Measurements from ENCODE around the gene CDC42BPA.

CDC42BPA gene

GRCh38 chr1:227174164-227174563 lies 144.1 kb downstream of the CDC42BPA start:
- FAIRE-seq (no peak), DNase-seq (ENCODE audit: insufficient read length) (no peak)
- TF ChIP-seq TAF1 (IDR thresholded peaks at IDR 0.05; ENCODE audit: borderline replicate concordance, low read depth, low read length) (no peak), POLR2A (IDR thresholded peaks at IDR 0.05; ENCODE audit: low read depth, low read length) (no peak), POLR2AphosphoS5 (IDR thresholded peaks at IDR 0.05; ENCODE audit: low read depth, low read length) (no peak)

DNA sequence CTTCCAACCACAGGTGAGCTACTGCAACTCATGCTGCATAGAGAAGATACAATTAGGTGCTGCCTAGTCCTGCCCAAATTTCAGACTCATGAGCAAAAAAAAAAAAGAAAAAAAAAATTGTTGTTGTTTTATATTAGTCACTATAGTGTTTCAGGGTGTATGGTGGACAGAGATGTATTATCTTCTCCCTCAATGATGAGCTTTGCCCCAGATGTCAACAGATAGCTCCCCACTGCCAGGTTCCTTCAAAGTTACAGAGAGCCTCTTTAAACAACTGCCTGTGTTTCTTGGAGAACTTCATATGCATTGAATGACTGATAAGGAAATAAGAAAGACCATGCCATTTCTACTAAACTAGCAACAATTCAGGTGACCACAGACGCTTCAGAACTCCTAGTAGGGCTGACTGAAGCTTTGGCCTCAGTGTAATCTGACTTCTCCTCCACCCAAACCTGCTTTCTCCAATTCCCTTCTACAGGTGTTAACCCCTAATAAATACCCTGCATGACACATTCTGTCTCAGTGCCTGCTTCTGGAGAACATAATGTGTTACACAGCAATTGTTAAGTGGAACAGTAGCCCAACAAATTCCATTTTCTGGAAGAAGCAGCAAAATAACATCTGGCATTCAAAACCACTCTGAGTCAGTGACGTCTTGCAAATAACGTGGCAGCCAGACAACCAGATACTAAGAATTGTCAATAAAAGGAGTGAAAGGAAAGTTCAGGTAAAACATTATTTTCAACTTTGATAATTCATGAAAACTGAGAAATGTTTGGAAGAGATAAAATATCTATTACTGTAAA lies 147.7 kb downstream of the CDC42BPA start:
- no peak for FAIRE-seq
- no peak for TF ChIP-seq POLR2AphosphoS5 (IDR thresholded peaks at IDR 0.05; ENCODE audit: low read depth, low read length)
- TF ChIP-seq POLR2A (IDR thresholded peaks at IDR 0.05; ENCODE audit: low read depth, low read length), result no peak
- TF ChIP-seq TAF1 (IDR thresholded peaks at IDR 0.05; ENCODE audit: borderline replicate concordance, low read depth, low read length), result no peak
- DNase-seq (ENCODE audit: insufficient read length), result no peak

GRCh38 chr1:227169343-227169742 lies 148.9 kb downstream of the CDC42BPA start:
- DNase-seq (ENCODE audit: insufficient read length) (no peak), FAIRE-seq (no peak)
- TF ChIP-seq POLR2AphosphoS5 (IDR thresholded peaks at IDR 0.05; ENCODE audit: low read depth, low read length), result no peak

- no peak for DNase-seq (ENCODE audit: insufficient read length)
- TF ChIP-seq POLR2A (IDR thresholded peaks at IDR 0.05; ENCODE audit: low read depth, low read length) (no peak), POLR2AphosphoS5 (IDR thresholded peaks at IDR 0.05; ENCODE audit: low read depth, low read length) (no peak), TAF1 (IDR thresholded peaks at IDR 0.05; ENCODE audit: borderline replicate concordance, low read depth, low read length) (no peak)
- no peak for FAIRE-seq
Observed at GRCh38 chr1:227167276-227168101, 150.8 kb downstream of the CDC42BPA start.

DNA sequence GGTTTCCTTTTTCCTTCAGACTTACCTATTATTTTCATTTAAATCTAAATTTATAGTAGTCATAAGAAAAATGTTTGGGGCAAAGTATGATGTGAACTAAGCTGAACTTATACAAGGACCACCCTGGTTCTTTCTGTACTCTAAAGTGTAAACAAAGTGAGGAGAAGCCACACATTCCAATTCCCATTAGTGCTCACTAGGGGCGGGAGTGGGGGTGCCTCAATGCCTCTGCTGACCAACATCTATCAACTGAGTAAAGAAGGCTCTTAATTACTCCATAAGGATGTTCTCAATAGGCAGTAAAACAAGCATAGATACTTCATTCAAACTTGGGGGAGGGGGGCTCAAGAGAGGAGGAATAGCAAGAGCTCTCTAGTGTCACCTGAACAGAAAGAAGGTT lies 151.7 kb downstream of the CDC42BPA start:
- FAIRE-seq (no peak), DNase-seq (ENCODE audit: insufficient read length) (no peak)
- TF ChIP-seq POLR2A (IDR thresholded peaks at IDR 0.05; ENCODE audit: low read depth, low read length) (no peak), POLR2AphosphoS5 (IDR thresholded peaks at IDR 0.05; ENCODE audit: low read depth, low read length) (no peak)

DNA sequence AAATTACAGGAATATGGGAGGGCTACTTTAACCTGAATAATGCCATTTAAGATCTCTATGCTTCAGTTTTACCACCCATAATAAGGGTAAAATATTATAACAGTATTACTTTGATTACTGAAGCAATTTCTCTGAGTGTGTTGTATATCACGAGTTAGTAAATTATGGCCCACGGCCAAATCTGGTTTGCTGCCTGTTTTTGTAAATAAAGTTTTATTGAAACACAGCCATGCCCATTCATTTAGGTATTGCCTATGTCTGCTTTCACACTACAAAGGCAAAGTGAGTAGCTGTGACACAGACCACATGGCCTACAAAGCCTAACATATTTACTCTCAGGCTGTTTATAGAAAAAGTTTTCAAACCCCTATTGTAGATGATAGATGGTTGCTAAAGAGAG lies 156.8 kb downstream of the CDC42BPA start:
- no peak for FAIRE-seq
- DNase-seq (ENCODE audit: insufficient read length), result no peak
- no peak for TF ChIP-seq POLR2AphosphoS5 (IDR thresholded peaks at IDR 0.05; ENCODE audit: low read depth, low read length)
- TF ChIP-seq POLR2A (IDR thresholded peaks at IDR 0.05; ENCODE audit: low read depth, low read length), result no peak
- no peak for TF ChIP-seq TAF1 (IDR thresholded peaks at IDR 0.05; ENCODE audit: borderline replicate concordance, low read depth, low read length)

- no peak for FAIRE-seq
Observed at GRCh38 chr1:227156520-227156919, 161.8 kb downstream of the CDC42BPA start.

GRCh38 chr1:227155688-227156087 lies 162.6 kb downstream of the CDC42BPA start:
- no peak for DNase-seq (ENCODE audit: insufficient read length)
- TF ChIP-seq TAF1 (IDR thresholded peaks at IDR 0.05; ENCODE audit: borderline replicate concordance, low read depth, low read length) (no peak), POLR2AphosphoS5 (IDR thresholded peaks at IDR 0.05; ENCODE audit: low read depth, low read length) (no peak), POLR2A (IDR thresholded peaks at IDR 0.05; ENCODE audit: low read depth, low read length) (no peak)
- no peak for FAIRE-seq

More at GRCh38 chr1:227156520-227156919, 161.8 kb downstream of the CDC42BPA start:
- no peak for DNase-seq (ENCODE audit: insufficient read length)
- TF ChIP-seq POLR2AphosphoS5 (IDR thresholded peaks at IDR 0.05; ENCODE audit: low read depth, low read length), result no peak
- no peak for TF ChIP-seq TAF1 (IDR thresholded peaks at IDR 0.05; ENCODE audit: borderline replicate concordance, low read depth, low read length)
- no peak for TF ChIP-seq POLR2A (IDR thresholded peaks at IDR 0.05; ENCODE audit: low read depth, low read length)

DNA sequence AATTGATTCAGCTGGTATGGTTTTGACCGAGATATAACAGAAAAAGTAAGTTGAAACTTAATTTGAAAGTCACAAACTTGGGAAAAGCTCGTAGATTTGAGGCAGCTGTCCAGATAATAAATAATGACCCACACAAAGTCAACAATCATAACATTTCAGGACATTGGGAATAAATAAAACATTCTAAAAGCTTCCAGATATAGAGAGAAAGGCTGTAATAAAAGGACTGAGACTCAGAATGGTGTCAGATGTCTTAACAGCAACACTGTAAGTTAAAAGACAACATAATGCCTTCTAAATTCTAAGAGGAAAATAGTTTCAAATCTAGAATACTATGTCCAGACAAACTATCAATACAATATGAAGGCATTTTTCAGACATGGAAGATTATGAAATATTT lies 163.3 kb downstream of the CDC42BPA start:
- no peak for TF ChIP-seq POLR2AphosphoS5 (IDR thresholded peaks at IDR 0.05; ENCODE audit: low read depth, low read length)
- TF ChIP-seq POLR2A (IDR thresholded peaks at IDR 0.05; ENCODE audit: low read depth, low read length), result no peak
- TF ChIP-seq TAF1 (IDR thresholded peaks at IDR 0.05; ENCODE audit: borderline replicate concordance, low read depth, low read length), result no peak
- DNase-seq (ENCODE audit: insufficient read length) (no peak), FAIRE-seq (no peak)

- DNase-seq (ENCODE audit: insufficient read length), result no peak
- no peak for FAIRE-seq
- TF ChIP-seq TAF1 (IDR thresholded peaks at IDR 0.05; ENCODE audit: borderline replicate concordance, low read depth, low read length) (no peak), POLR2AphosphoS5 (IDR thresholded peaks at IDR 0.05; ENCODE audit: low read depth, low read length) (no peak), POLR2A (IDR thresholded peaks at IDR 0.05; ENCODE audit: low read depth, low read length) (no peak)
Observed at GRCh38 chr1:227152525-227152924, 165.8 kb downstream of the CDC42BPA start.

DNA sequence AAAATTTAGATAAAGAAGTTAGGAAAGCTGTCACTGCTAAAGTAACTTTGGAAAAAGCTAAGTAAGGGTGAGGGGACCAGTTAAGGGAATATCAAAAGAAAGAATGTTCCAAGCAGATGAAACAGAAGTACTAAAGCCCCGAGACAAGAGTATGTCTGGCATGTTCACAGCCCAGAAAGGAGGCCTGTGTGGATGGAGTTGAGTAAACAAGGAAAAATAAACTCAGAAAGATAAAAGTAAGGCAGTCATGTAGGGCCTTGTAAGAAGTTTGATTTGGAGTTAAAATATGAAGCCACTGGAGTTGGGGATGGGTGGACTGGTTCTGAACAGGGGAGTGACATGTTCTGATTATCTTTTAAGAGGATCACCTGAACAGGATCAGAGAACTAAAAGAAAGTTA lies 177.9 kb downstream of the CDC42BPA start:
- FAIRE-seq (no peak), DNase-seq (ENCODE audit: insufficient read length) (no peak)
- TF ChIP-seq TAF1 (IDR thresholded peaks at IDR 0.05; ENCODE audit: borderline replicate concordance, low read depth, low read length) (no peak), POLR2A (IDR thresholded peaks at IDR 0.05; ENCODE audit: low read depth, low read length) (no peak), POLR2AphosphoS5 (IDR thresholded peaks at IDR 0.05; ENCODE audit: low read depth, low read length) (no peak)

Data from GM12892 (cell line).